GM18907 (cell line): Measurements from ENCODE around the gene PVALEF.

Experiments
- ATAC-seq: cut with Tn5 transposase; IDR thresholded peaks from one replicate; pipeline ENCODE4 v1.9.1; 2021; ENCODE audit warnings: mild to moderate bottlenecking, moderate library complexity; ENCODE audit not compliant: unreplicated experiment

PVALEF gene

DNA sequence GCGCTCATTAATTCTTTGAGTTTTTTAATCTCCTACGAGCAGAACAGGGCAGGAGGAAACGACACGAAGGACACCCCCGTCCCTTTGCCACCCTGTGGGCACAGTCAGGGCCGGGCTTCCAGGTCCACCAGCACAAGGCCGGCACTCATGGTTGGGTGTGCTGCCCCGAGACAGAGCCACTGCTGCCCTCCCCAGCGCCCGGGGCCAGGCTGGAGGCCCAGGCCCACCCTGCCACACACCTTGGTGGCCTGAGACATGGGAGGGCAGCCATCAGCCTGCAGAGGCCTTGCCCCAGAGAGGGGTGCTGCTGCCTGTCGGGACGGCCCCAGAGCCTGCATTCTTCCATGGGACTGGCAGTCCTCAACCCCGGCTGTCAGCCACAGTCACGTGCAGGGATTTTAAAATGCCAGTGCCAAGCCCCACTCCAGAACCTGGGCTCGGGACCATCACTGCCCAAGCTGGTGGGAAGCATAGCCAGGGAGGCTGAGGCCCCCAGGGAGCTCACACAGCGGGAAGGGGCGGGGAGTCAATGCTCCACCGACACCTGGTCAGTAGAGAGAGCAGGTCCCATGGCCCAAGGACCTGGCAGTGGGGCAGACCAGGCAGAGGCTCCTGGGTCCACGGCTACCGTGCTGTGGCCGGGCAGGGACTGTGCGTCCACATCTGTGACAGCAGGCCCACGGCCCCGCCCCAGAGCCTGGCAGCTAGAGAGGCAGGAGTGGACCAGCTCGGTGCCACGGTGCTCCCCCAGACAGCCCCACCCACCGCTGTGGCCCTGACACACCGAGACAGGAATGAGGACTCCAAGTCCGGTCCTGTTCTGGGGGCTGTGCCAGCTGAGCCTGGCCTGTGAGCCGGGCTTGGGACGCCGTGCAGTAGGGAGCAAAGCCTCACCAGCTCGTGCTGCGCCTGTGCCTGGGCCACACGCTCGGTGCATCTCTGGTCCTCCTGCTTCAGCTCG is 29.9 kb downstream of the PVALEF start:
- ATAC-seq: no peak

DNA sequence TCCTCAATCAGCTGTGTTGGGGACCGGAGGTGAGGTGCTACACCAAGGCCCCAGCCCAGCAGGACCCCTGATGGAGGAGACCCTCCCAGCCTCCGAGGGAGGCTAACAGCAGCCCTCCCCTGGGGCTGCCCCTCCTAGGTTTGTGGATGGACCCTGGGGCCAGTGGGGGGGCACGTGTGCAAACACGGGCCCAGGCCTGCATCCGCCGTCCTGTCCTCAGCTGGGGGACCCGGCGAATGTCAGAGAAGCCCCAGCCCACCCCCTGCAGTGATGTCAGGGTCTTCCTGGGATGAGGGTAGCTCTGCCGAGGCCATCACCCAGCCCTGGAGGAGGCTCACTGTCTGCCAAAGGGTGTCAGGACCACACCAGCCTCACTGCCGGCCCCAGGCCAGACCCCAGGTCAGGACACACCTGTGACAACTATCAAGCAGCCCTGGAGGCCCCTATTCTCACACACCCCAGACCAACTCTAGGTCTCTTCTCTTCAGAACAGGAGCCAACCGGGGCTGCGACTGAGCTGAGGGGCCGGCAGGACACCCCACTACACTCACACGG is 30.7 kb downstream of the PVALEF start:
- ATAC-seq: no peak

DNA sequence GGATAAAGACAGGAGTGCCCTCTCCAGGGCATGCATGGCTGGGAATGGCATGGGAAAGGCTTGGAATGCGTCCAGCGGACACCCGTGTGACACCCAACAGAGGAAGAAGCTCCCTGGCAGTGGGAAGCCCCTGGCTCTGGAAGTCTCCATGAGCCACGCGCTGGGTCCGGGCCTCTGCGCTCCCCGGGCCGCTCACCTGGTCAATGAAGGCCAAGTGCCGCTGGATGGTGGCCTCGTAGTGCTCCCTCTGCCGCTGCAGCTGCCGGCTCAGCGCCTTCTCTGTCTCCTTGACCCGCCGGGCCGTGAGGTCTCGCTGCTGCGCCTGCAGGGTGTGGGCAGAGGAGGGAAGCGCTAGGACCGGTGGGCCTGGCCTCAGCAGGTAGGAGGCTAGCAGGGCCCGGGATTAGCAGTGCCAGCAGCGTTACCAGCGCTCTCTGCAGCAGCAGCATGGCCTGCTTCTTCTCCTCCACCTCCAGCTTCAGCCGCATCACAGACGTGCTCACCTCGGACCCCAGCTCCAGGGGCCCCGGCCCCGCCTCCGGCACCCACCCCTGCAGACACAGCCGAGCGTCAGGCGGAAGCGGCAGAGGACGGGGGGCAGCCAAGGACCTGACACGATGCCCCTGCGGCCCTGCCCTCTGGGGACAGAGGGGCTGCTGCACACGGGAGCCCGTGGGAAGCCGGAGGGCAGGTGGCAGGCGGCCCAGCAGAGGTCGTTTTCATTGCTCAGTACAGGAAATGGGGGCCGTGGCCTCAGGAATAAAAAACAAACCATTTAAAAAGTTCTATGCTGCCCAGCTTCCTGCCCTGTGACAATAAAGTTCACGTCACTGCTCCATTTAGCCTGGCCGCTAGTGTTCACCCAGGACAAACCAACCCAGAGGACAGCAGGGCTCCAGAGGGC is 31.4 kb downstream of the PVALEF start:
- ATAC-seq: no peak

DNA sequence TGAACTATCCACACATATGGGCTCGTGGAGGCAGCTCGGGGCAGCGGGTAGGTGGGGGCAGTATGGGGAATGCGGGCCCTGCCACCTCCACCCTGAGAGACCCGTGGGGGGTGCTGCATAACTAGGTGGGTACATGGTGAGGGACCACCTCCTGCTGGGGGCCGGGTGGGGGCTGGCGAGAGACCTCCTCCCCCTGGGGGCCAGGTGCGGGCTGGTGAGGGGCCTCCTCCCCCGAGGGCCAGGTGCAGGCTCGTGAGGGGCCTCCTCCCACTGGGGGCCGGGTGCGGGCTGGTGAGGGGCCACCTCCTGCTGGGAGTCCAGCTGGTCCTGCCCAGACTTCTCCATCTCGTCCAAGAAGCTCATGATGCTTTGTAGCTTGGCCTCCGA is 32.1 kb downstream of the PVALEF start:
- ATAC-seq: no peak

DNA sequence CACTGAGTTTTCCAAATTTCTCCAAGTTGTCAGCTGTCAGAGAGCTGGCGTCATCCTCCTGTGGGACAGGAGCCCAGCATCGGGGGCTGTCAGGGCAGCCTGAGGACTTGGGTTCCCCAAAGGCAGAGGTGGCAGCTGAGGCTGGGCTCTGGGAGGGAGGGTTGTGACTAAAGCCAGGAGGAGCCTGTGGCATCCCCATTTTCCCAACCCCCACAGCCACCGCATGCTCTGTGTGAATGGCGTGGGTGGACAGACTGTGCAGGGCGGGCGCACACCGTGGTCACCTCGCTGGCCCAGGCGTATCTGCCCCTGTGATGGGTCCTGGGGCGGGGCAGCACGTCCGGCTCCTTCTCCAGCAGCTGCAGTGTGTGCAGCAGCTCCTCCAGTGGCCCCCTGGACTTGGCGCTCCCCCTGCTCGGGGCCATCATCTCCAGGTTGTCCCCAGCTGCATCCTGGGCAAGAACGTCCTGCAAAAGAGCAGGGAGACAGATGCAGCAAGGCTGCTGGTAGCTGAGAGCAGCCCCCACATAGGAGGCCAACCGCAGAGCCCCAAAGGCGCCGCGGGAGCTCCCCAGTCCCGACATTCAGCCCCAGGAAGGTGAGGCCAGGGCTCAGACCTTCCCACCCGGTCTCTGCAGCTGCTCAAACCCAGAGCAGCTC is 32.7 kb downstream of the PVALEF start:
- ATAC-seq: no peak

DNA sequence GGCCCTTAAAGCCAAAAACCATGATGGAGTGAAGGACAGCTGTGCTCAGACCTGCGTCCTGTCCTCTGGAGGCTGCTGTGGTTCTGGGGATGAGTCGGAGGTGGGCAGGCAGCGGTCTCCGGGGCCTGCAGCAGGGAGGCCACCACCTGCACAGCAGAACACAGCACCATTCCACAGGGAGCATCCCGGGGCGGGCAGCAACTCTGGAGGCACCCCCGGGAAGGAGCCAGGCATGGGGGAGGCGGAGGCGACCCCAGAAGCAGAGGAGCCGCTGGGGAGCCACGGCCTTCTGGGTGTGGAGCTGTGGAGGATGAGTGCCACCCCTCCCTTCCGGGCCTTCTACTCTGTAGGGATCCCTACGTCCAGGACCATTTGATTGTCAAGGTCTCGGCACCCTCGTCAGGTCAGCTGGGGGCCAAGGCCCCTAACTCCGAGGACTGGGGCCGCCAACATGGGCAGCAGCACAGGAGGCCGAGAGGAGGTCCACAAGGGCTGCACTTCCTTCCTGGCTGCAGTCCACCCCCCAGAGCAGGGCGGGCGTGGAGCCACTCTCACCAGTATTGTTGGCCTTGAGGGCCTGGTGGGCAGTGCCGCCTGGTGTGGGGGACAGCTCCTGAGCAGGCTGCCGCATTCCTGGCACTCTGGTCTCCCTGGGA is 33.6 kb downstream of the PVALEF start:
- no peak for ATAC-seq

DNA sequence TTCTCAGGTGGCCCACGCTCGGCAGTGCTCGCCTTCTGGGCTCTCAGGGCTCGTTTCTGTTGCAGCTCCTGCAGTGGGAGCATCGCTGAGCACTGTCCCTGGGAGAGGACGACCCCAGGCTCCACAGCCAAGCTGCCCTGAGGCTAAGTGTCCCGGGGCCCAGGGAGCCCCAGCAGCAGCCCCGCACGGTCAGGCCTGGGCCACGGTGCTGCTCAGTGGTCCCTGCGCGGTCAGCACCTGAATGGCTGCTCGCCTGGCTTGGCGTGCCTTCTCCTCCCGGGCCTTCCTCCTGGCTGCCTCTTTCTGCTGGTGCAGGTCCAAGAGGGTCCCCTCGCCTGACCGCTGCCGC is 34.1 kb downstream of the PVALEF start:
- ATAC-seq: no peak

DNA sequence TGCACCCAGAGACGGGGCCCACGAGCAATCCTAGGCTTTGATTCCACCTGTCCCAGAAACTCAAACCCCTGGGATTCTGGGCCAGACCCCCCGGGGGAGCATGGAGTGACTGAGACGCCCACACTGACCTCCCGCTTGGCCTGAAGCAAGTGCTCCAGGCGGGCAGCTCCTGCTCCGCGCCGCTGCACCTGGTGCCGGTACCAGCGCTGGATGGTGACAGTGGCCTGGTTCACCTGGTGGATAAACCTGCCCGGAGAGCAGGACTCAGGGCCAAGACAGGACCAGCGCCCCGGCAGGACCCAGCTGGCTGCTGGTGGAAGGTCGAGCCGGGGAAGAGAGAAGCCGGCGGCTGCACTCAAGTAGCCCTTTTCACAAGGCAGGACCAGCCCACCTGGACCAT is 34.9 kb downstream of the PVALEF start:
- no peak for ATAC-seq

DNA sequence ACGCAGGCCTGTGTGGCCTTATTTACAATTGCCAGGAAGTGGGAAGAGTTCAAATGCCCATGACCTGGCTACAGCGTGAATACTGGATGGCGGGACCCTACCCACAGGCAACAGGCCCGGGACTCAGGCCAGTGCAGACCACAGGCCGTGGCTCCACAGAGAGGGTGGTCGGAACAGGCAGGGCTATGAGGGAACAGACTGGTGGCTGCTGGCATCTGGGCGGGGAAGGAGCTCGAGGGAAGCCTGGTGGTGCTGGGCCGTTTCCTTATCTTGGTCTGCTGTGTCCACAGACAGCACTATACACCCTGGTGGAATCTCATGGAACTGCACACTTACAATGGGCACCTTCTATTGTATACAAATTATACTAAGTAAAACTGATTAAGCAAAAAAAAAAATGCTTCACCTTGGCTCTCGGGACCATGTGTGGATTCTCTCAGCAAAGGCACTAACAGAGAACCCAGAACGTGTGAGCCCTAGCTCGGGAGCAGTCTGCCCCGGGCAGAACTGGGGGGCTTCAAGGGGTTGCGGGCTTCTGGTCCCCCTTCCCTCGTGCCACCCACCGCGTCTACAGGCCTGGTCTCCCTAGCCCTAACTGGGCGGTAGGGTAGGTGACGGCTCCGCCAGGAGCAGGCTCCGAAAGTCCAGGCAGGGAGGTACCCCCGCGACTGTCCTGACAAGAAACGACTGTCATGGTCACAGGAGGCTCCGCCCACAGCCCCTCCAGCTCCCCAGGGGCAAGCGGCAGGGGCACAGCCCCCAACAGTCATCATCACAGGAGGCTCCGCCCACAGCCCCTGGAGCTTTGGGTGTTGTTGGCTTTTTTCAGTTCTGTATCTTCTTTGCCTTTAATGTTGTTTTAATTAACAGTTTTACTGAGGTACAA is 35.6 kb downstream of the PVALEF start:
- ATAC-seq: no peak

DNA sequence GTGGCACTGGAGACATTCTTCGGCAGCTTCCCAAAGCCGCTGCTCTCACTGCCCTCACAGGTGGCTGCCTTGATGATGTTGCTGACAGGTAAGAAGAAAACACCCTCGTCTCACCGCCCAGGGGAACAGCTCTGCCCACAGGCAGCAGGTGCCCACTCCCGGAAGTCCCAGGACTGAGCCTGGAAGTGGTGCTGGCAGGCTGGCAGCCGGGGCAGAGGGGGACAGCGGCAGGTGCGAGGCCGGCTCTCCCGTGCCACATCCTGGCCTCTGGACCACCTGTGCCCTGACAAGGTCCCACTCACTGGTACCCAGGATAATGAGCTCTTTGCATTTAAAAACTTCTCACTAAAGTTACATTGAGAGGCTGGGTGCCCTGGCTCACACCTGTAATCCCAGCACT is 37.0 kb downstream of the PVALEF start:
- no peak for ATAC-seq

DNA sequence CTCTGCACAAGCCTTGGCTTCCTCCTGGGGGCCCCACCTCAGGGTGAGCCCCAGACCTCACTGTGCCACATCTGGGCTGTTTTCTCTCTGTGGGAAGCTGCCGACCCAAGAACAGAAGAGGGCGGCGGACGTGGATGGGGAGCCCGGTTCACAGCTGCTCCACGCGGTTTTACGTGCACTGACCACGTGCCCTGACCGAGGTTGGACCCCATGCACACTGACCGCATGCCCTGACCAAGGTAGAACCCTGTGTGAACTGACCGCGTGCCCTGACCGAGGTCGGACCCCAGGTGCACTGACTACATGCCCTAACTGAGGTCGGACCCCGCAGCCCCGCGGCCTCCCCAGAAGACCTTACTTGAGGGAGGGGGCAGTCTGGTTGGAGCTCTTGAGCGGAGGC is 37.8 kb downstream of the PVALEF start:
- no peak for ATAC-seq

DNA sequence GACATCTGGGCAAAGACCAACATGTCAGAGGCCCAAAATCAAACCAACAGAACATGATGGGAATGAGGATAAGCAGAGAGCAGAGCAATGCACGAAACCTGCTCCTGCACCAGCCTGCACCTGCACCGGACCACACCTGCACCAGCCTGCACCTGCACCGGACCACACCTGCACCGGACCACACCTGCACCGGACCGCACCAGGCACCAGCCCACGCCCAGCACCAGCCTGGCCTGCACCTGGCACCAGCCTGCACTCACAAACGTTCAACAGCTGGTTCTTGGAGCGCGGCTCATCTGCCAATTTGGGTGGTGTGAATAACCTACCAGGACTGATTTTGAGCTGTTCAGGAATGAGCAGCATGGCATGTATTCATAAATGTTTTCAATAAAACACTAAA is 39.3 kb downstream of the PVALEF start:
- no peak for ATAC-seq

DNA sequence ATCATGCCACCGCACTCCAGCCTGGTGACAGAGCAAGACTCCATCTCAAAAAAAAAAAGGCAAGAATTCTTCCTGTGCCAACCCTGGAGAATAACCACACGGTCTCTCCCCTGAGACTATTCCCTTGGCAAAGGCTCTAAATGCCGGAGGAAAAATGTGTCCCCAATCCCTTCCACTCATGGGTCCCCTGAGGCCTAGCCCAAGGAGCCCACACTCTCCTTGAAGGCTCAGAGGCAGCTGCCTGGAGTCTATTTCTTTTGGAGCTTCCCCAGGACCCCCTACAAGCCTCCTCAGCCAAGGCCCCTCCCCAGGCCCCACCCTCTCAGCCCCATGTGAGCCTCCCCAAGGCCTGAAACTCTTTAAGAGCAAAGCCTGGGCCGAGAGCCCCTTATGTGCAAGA is 40.9 kb downstream of the PVALEF start:
- ATAC-seq: no peak

DNA sequence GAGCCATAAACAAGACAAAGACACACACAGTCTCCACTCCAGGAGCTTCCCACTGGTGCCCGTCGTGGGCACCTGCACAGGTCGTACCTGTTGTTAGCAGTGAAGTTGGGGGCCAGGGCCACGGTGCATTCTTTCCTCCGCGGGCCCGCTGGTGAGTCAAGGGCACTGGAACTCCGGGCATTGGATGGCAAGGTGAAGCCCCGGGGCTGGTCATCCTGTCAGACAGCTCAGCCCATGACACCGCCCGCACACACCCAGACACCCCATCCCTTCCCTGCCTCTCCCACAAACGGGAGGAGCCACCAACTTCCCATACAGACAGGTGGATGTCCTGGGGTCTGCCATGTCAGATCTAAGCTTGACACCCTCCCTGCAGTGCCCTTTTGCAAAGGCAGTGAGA is 41.4 kb downstream of the PVALEF start:
- ATAC-seq: no peak

DNA sequence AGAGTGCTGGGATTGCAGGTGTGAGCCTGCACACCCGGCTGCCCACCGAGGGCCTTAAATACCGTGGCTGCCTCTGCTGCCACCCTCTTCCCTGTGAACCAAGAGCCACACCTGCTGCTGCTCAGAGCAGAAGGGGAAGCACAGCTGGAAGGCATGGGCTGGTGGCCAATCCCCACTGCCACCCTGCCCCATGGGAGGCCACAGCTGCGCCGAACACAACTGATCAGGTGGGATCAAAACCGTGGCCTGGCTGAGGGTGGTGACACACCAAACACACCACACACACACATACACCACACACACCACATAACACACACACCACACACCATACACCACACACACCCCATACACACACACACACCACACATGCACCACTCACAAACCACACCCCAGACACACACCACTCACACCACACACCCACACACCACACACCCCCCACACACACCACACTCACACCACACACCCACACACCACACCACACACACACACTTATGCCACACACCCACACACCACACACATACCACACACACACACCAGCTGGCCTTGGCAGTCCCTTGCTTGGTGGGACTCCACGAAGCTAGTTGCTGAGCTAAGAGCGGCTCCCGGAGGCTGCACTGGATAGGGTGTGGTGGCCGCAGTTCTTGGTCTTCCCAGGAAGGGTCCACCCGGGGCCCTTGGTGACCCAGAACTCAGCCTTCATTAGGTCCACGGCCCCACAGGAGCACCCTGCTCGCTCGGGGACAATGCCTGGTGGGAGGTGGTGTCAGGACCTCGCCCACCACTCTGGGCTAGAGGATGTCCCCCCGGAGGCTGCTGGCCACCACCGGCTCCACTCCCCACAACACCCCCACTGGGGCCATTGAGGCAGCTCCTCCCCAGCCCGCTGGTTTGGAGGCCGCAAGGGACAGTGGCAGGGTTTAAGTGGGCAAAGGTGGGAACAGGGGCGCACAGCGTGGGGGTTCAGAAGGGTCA is 42.6 kb downstream of the PVALEF start:
- ATAC-seq: no peak

DNA sequence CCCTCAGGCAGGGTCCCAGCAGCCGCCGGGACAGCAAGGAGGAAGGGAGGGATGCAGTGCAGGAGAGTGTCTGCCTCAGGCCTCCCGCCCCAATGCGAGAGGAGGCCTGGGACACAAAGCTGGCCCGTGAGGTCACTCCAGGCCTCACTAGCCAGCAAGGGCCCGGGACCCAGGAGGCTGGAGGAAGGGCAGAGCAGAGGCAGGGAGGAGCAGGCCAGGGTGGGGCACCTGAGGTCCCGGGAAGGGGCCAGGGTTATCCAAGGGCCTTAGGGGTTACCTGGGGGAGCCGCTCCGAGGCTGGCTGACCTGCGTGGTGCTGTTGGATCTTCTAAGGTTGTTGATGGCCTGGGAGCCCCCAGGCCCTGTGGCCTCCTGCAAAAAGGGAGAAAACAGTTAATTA is 43.3 kb downstream of the PVALEF start:
- ATAC-seq: no peak

DNA sequence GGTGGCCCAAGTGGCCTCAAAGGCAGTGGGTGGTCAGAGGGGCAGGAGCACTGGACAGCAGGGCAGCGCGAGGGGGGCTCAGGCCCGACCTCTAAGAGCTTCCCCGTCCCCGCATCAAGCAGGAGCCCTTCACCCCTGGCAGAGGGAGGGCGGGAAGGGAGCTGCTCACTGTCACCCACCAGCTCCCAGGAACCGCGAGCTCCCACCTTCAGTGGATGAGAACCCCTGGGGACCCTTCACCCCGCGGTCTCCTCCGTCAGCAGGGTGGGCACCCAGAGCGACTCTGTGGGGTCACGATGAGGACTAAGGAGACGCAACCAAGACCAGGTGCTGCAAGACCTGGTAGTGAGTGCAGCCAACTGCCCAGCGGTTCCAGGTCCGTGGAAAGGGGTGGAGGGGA is 43.8 kb downstream of the PVALEF start:
- ATAC-seq: no peak

DNA sequence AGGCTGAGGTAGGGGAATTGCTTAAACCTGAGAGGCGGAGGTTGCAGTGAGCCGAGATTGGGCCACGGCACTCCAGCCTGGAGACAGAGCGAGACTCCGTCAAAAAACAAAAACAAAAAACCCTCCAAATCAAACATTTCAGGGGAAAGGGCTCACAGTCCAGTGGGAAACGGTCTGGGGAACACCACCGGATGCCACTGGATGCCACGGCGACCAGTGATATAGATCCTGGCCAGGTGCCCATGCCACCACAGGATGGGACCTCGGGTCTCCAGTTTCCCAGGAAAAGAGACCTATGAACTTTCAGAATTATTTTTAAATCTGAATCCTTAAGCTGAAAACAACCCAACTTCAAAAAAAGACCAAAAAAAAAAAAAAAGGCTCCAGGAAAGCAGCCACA is 45.2 kb downstream of the PVALEF start:
- ATAC-seq: no peak

DNA sequence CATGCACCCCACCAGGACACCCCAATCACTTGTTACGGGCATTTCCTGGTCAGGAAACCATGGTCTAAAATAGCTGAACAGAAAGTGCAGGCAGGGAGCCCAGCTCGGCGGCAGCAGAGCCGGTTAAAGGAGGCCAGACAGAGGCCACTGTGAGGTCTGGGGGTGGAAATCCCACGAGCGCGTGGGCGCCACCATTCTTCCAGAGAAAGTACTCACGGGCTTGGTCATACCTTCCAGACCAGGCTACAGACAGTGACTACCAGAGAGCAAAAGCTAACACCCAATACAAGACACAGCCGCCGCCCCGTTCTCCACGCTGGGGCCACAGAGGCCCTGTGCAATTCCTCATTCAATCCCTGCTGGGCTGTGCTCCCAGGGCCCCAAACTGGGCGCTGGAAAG is 45.6 kb downstream of the PVALEF start:
- no peak for ATAC-seq
